Airway epithelial cell (primary cell): ENCODE measurements around the gene BSCL2. TPM values are rescaled to one million over a fixed set of nuclear protein-coding genes. Genes with fewer than 3 reads are reported as not detected.

Experiments
- total RNA-seq: library from RNA; depleted of rRNA; stranded (reverse); fragments of >200 nt; gene quantifications from 2 replicates; pipeline ENCODE4 v1.2.3, GENCODE V29; 2015

Gene BSCL2
- 59.5 and 69.4 TPM in 2 replicates for total RNA-seq

GRCh38 chr11:62707277-62707861 lies at the start of gene BSCL2, which contains the start of gene GNG3:
TSS of gene BSCL2 (minus strand) at chr11:62707424. CDS start at chr11:62707195, 229 bp downstream.
TSS of gene GNG3 (plus strand) at chr11:62707676. CDS start at chr11:62708296, 620 bp downstream.

GRCh38 chr11:62753736-62754603 lies 46.7 kb upstream of the BSCL2 start, which contains the start of gene ZBTB3:
TSS of gene ZBTB3 (minus strand) at chr11:62754160. CDS start at chr11:62753664, 496 bp downstream.

GRCh38 chr11:62728171-62728988 lies 21.2 kb upstream of the BSCL2 start, which contains the start of gene TTC9C:
TSS of gene TTC9C (plus strand) at chr11:62728486. CDS start at chr11:62728849, 363 bp downstream.

GRCh38 chr11:62727165-62727871 lies 20.1 kb upstream of the BSCL2 start, which contains the start of gene HNRNPUL2:
TSS of gene HNRNPUL2 (minus strand) at chr11:62727457. CDS start at chr11:62727156, 301 bp downstream.

GRCh38 chr11:62689421-62690183 lies 17.6 kb downstream of the BSCL2 start, which contains the start of gene LRRN4CL:
TSS of gene LRRN4CL (minus strand) at chr11:62689530. CDS start at chr11:62688508, 1,022 bp downstream.

GRCh38 chr11:62678770-62679696 lies 28.2 kb downstream of the BSCL2 start, which contains the start of gene UBXN1:
TSS of gene UBXN1 (minus strand) at chr11:62679073. CDS start at chr11:62678923, 150 bp downstream.

GRCh38 chr11:62671608-62672389 lies 35.4 kb downstream of the BSCL2 start, which contains the start of the genes LBHD1 and UQCC3:
TSS of gene LBHD1 (minus strand) at chr11:62672267. CDS start at chr11:62670031, 2,236 bp downstream.
TSS of gene UQCC3 (plus strand) at chr11:62671673. CDS start at chr11:62671746, 73 bp downstream.

GRCh38 chr11:62665075-62665598 lies 42.1 kb downstream of the BSCL2 start, which contains the start of the genes C11orf98 and CSKMT:
TSS of gene C11orf98 (minus strand) at chr11:62665210. CDS start at chr11:62665169, 41 bp downstream.
TSS of gene CSKMT (plus strand) at chr11:62665312. CDS start at chr11:62665880, 568 bp downstream.

GRCh38 chr11:62645946-62646824 lies 61.0 kb downstream of the BSCL2 start, which contains the start of gene GANAB:
TSS of gene GANAB (minus strand) at chr11:62646613. CDS start at chr11:62646599, 14 bp downstream.

Other genes starting within 250 kb of the BSCL2 start
- 386 and 487 TPM in 2 replicates for gene AHNAK, start 160.6 kb downstream of the BSCL2 start, total RNA-seq
- 2,164 and 2,188 TPM in 2 replicates for gene EEF1G, start 133.5 kb downstream of the BSCL2 start, total RNA-seq
- 10.3 and 12.6 TPM in 2 replicates for gene TUT1, start 115.9 kb downstream of the BSCL2 start, total RNA-seq
- 126 and 159 TPM in 2 replicates for gene MTA2, start 105.6 kb downstream of the BSCL2 start, total RNA-seq
- 20.8 and 25.4 TPM in 2 replicates for gene EML3, start 94.6 kb downstream of the BSCL2 start, total RNA-seq
- gene ROM1, start 94.2 kb downstream of the BSCL2 start, total RNA-seq = 1.7 and 3.5 TPM in 2 replicates
- gene B3GAT3, start 85.4 kb downstream of the BSCL2 start, total RNA-seq = 30.2 and 30.4 TPM in 2 replicates
- 146 and 160 TPM in 2 replicates for gene GANAB, start 60.8 kb downstream of the BSCL2 start, total RNA-seq
- gene INTS5, start 54.1 kb downstream of the BSCL2 start, total RNA-seq = 30.6 and 31.7 TPM in 2 replicates
- gene C11orf98, start 42.2 kb downstream of the BSCL2 start, total RNA-seq = 85.8 and 91.6 TPM in 2 replicates
- gene CSKMT, start 42.1 kb downstream of the BSCL2 start, total RNA-seq = 9.3 and 14.3 TPM in 2 replicates
- 18.9 and 26.7 TPM in 2 replicates for gene UQCC3, start 35.8 kb downstream of the BSCL2 start, total RNA-seq
- gene LBHD1, start 35.2 kb downstream of the BSCL2 start, total RNA-seq = 2.3 and 5.2 TPM in 2 replicates
- 122 and 144 TPM in 2 replicates for gene UBXN1, start 28.4 kb downstream of the BSCL2 start, total RNA-seq
- gene LRRN4CL, start 17.9 kb downstream of the BSCL2 start, total RNA-seq = 0.09 and 0.28 TPM in 2 replicates
- gene GNG3, start 252 bp upstream of the BSCL2 start, total RNA-seq = not detected in 2 replicates
- gene HNRNPUL2, start 20.0 kb upstream of the BSCL2 start, total RNA-seq = 9.7 and 12.8 TPM in 2 replicates
- gene TTC9C, start 21.1 kb upstream of the BSCL2 start, total RNA-seq = 10.0 and 17.7 TPM in 2 replicates
- 4.2 and 10.2 TPM in 2 replicates for gene ZBTB3, start 46.7 kb upstream of the BSCL2 start, total RNA-seq
- gene POLR2G, start 54.2 kb upstream of the BSCL2 start, total RNA-seq = 115 and 116 TPM in 2 replicates
- gene TAF6L, start 64.0 kb upstream of the BSCL2 start, total RNA-seq = 18.2 and 18.3 TPM in 2 replicates
- 56.6 and 63.5 TPM in 2 replicates for gene TMEM179B, start 80.0 kb upstream of the BSCL2 start, total RNA-seq
- 23.5 and 27.9 TPM in 2 replicates for gene TMEM223, start 84.6 kb upstream of the BSCL2 start, total RNA-seq
- gene NXF1, start 98.0 kb upstream of the BSCL2 start, total RNA-seq = 33.6 and 34.0 TPM in 2 replicates
- 18.2 and 25.3 TPM in 2 replicates for gene STX5, start 124.6 kb upstream of the BSCL2 start, total RNA-seq
- not detected in 2 replicates for gene TEX54, start 125.4 kb upstream of the BSCL2 start, total RNA-seq
- 67.6 and 70.5 TPM in 2 replicates for gene WDR74, start 132.2 kb upstream of the BSCL2 start, total RNA-seq
- 327 and 333 TPM in 2 replicates for gene SLC3A2, start 173.5 kb upstream of the BSCL2 start, total RNA-seq
- not detected in 2 replicates for gene CHRM1, start 213.9 kb upstream of the BSCL2 start, total RNA-seq